HepG2 (cell line): Measurements from ENCODE around the gene ETFRF1. TPM values are rescaled to one million over a fixed set of nuclear protein-coding genes. Genes with fewer than 3 reads are reported as not detected.

Experiments used
- ARID4A ChIP-seq: sonication (generic); formaldehyde crosslinking; IDR thresholded peaks from 2 replicates; pipeline ENCODE4 v1.5.0; 2020; ENCODE audit warnings: mild to moderate bottlenecking, missing genetic modification reagents, borderline replicate concordance
- EHMT2 ChIP-seq: fragments of 200-600 bp; sonication (generic); IDR thresholded peaks from 2 replicates; pipeline ENCODE4 v1.7.0; 2017; ENCODE audit warnings: antibody characterized with exemption, low read depth, low read length, borderline replicate concordance
- FOXA3 ChIP-seq: IDR thresholded peaks from 2 replicates; pipeline ENCODE4 v1.6.1; 2016; ENCODE audit warnings: missing genetic modification reagents, missing compliant biosample characterization
- HIVEP1 ChIP-seq: sonication (generic); formaldehyde crosslinking; IDR thresholded peaks from 2 replicates; pipeline ENCODE4 v1.4.0; 2020; ENCODE audit warnings: mild to moderate bottlenecking, missing genetic modification reagents
- NFYB ChIP-seq: sonication (generic); formaldehyde crosslinking; IDR thresholded peaks from 2 replicates; pipeline ENCODE4 v1.4.0; 2020; ENCODE audit warnings: missing genetic modification reagents
- SATB2 ChIP-seq: sonication (generic); formaldehyde crosslinking; IDR thresholded peaks from 2 replicates; pipeline ENCODE4 v1.5.0; 2020; ENCODE audit warnings: missing genetic modification reagents
- TRAFD1 ChIP-seq: sonication (generic); formaldehyde crosslinking; IDR thresholded peaks from 2 replicates; pipeline ENCODE4 v1.5.1; 2020; ENCODE audit warnings: missing genetic modification reagents, mild to moderate bottlenecking, borderline replicate concordance
- ZBTB49 ChIP-seq: sonication (generic); formaldehyde crosslinking; IDR thresholded peaks from 2 replicates; pipeline ENCODE4 v1.4.0; 2020; ENCODE audit warnings: missing genetic modification reagents, borderline replicate concordance
- ZNF142 ChIP-seq: sonication (generic); formaldehyde crosslinking; IDR thresholded peaks from 2 replicates; pipeline ENCODE4 v1.4.0; 2020; ENCODE audit warnings: missing genetic modification reagents
- polyA plus RNA-seq, 8 experiments: library from polyadenylated mRNA; depleted of rRNA in 3 of 8; stranded (reverse) in 7 of 8; unstranded in 1 of 8; fragments of >200 nt; fragmentation: Illumina TruSeq in 4 of 8; extraction: Trizol in 4 of 8; gene quantifications; 2 replicates each; pipeline versions ENCODE4 v1.2.1 to v1.2.3, GENCODE V29; 2011 to 2016; ENCODE audit warnings: low read depth in 4 of 8, missing spikeins in 1 of 8, mixed read lengths in 1 of 8; ENCODE audit not compliant: insufficient read depth in 1 of 8
- total RNA-seq, 5 experiments: library from RNA; depleted of rRNA; stranded (reverse); fragments of >200 nt; fragmentation: Illumina TruSeq; extraction: Trizol; gene quantifications; 2 replicates each; pipeline ENCODE4 v1.2.3, GENCODE V29; 2016; ENCODE audit warnings: low read depth in 1 of 5
- TF ChIP-seq, protein P1 (sequence below): sonication (generic); formaldehyde crosslinking; IDR thresholded peaks from 2 replicates; pipeline ENCODE4 v1.4.0; 2020; ENCODE audit warnings: missing genetic modification reagents, borderline replicate concordance

The ETFRF1 gene
- total and polyA plus RNA-seq, 2 of the 13 experiments (the other 11 are each of a cell fraction or from before 2014, with no cell fraction given), result 6.8 to 7.0 TPM

DNA sequence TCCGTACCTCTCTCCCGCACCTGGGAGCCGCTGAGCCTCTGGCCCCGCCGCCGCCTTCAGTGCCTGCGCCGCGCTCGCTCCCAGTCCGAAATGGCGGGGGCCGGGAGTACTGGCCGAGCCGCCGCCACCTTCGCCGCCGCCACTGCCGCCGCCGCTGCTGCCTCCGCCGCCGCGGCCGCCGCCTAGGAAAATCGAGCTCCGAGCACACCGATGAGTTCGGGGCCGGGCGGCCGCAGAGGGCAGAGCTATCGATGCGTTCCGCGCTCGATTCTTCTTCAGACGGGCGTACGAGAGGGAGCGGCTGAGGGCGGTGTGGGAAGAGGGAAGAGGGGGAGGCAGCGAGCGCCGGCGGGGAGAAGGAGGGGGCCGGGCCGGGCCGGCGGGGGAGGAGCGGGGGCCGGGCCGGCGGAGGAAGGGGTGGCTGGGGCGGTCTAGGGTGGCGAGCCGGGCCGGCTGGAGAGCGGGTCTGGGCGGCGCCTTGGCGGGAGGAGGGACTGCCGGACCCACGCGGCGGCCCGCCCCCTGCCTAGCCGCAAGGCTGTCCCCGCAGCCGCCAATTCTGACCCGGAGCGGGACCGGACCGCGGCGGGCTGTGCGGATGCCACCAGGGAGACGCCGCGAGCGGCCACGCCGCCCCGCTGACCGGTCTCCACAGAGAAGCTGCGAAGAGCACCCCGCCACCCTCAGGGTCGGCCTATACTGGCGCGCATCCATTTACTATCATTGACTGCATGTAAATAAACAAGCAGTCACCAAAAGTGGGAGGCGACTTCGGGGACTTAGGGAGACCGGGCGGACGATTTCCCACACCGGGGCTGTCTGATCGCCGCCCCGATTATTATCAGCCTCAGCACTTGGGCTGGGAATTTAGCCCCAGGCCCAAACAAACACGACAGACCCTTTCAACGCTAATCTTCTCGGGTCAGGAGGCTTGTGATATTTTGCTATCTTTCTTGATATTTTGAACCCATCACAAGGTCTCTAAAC is 56.0 kb downstream of the ETFRF1 start, which contains the start of gene KRAS (continued):
- TF ChIP-seq ZBTB49 (CRISPR knock-in tag), result no peak
- TF ChIP-seq, protein P1, sequence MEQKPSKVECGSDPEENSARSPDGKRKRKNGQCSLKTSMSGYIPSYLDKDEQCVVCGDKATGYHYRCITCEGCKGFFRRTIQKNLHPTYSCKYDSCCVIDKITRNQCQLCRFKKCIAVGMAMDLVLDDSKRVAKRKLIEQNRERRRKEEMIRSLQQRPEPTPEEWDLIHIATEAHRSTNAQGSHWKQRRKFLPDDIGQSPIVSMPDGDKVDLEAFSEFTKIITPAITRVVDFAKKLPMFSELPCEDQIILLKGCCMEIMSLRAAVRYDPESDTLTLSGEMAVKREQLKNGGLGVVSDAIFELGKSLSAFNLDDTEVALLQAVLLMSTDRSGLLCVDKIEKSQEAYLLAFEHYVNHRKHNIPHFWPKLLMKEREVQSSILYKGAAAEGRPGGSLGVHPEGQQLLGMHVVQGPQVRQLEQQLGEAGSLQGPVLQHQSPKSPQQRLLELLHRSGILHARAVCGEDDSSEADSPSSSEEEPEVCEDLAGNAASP (CRISPR knock-in tag), result peak; percentile 35; the same call in 1 of the 2 replicates
- no peak for TF ChIP-seq TRAFD1 (CRISPR knock-in tag)
- TF ChIP-seq NFYB (CRISPR knock-in tag), result no peak
- TF ChIP-seq ZNF142, result peak; percentile 64
- TF ChIP-seq FOXA3, result peak; percentile 59
- no peak for TF ChIP-seq EHMT2
- peak; percentile 75; the same call in 1 of the 2 replicates for TF ChIP-seq ARID4A (CRISPR knock-in tag)
- 0 out of 2 replicates have a peak, but pooled peaks have one; percentile 22 for TF ChIP-seq SATB2
- no peak for TF ChIP-seq HIVEP1 (CRISPR knock-in tag)
